Bronchial smooth muscle cell (primary cell): ENCODE results near the gene RAI14. TPM values are rescaled to one million over a fixed set of nuclear protein-coding genes. Genes with fewer than 3 reads are reported as not detected.

Experiments
- total RNA-seq: library from RNA; depleted of rRNA; stranded (reverse); fragments of >200 nt; gene quantifications from 2 replicates; pipeline ENCODE4 v1.2.1, GENCODE V29; 2014

Gene RAI14
- total RNA-seq: 56.6 and 78.7 TPM in 2 replicates

DNA sequence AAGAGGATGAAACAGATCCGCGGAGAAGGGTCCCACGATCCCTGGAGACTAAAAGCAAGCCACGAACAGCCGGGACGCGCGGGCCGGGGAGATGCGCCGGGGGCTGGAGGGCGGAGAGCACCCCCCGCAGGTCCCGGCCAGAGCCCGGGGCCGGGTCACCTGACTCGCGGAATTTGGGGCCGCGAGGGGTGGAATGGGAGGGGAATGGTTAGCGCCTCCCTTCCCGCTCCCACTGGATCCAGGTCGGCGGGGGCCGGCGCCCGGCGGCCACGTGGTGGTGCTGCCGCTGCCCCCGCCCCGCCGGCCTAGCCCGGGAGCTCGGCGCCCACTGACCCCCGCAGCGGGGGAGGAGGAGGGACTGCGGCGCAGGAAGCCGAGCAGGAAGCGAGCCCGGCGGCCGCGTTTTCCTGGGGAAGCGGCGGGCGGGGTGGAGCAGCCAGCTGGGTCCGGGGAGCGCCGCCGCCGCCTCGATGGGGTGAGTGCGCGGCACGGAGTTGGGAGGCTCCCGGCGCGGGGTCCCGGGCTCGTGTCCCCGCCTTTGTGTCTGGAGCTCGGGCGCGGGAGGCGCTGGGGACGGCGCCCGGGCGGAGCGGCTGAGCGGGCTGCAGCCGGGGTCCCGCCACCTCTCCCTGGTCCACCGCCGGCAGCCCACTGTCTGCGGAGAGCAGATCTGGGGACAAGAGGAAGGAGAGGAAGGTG lies at the start of gene RAI14:
Gene RAI14, plus strand, starts transcription at position 328 of the 699 bp plus-strand sequence. CDS start 30,592 bp downstream, outside the sequence.

DNA sequence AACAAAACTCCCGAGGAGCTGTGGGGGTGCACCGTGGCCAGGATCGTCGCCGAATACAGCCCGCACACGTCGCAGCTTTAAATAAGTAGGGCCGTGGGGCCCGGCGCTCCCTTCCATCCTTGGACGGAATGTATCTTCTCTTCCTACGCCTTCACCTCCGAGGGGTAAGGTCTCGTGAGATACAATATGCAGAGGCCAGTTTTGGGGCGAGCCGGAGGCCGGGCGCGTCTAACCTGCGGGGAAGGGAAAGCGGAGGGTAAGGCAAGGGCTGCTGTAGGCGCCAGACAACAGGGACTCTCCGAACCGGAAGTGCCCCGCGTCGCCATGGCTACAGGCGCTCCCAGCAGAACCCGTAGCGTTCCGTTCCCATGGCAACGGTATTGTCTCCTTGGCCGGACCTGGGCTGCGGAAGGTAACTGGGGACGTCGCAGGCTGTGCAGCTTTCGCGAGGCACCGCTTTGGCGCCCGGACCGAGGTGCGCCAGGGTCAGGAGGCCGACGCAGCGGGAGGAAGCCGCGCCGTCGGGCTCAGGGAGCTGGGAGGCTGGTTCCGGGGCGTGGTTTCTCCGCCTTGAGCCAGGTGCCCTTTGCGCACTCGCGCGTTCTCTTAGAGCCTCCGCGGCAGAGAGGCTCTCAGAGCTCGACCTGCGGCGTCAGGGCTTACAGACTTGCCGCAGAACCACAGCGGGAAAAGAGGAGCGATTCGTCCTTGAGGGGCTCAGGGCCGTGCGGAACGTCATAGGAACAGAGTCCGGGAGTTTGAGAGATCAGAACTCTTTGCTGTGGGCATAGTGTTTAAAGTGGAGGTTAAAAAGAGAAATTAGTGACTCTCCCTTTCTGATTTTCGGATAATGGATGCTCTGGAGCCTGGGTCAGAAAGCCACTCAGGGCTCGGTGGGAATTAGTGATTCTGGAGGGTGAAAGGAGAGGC lies 182.9 kb downstream of the RAI14 start, which contains the start of gene TTC23L:
Gene TTC23L, plus strand, starts transcription at position 380 of the 930 bp plus-strand sequence. CDS start 1,508 bp downstream, outside the sequence.

Other genes with a start within 250 kb of the RAI14 start
- gene TTC23L, start 182.8 kb downstream of the RAI14 start, total RNA-seq: 0.16 and 0.52 TPM in 2 replicates